IMR-90 (cell line): ENCODE measurements around the gene MEIS2. TPM values are rescaled to one million over a fixed set of nuclear protein-coding genes. Genes with fewer than 3 reads are reported as not detected.

Experiments used
- ATAC-seq: fragments of 200-7000 bp; cut with Tn5 transposase; 2 replicates; pipeline ENCODE4 v1.9.1; 2020; ENCODE audit warnings: low read depth, mild to moderate bottlenecking, moderate library complexity
- BruUV-seq: library from RNA; stranded (reverse); fragments of 400-500 nt; replicated peaks from 2 replicates; lab custom pipeline; 2021; lab: Mats Ljungman, UMichigan
- CTCF ChIA-PET: fragments of 300-600 bp; formaldehyde crosslinking; extraction: SDS; loops from one replicate; lab custom pipeline; 2021; ENCODE audit warnings: antibody characterized with exemption; lab: Yijun Ruan, JAX
- POLR2A ChIA-PET: fragments of 300-600 bp; sonication (Branson Sonifier 250); formaldehyde crosslinking; loops from one replicate; lab custom pipeline; 2022; ENCODE audit warnings: antibody characterized with exemption; ENCODE audit not compliant: unreplicated experiment; lab: Charles Lee
- DNase-seq: peaks from one replicate; pipeline ENCODE4 v3.0.0; 2013
- H2AFZ ChIP-seq: replicated peaks from 2 replicates; pipeline ENCODE3; 2013; ENCODE audit warnings: low read length, mild to moderate bottlenecking; ENCODE audit not compliant: poor library complexity
- H2AK5ac ChIP-seq: 2 replicates; pipeline ENCODE4 v1.6.1; 2013; ENCODE audit warnings: low read depth, low read length, inconsistent platforms
- H2AK9ac ChIP-seq: replicated peaks from 2 replicates; pipeline ENCODE3; 2013; ENCODE audit warnings: mild to moderate bottlenecking, low read depth, low read length, moderate library complexity; ENCODE audit not compliant: poor library complexity
- H2BK120ac ChIP-seq: 2 replicates; pipeline ENCODE4 v1.6.1; 2013; ENCODE audit warnings: low read depth, low read length, inconsistent platforms
- H2BK15ac ChIP-seq: 3 replicates; pipeline ENCODE4 v1.6.1; 2013; ENCODE audit warnings: low read depth, low read length, inconsistent platforms
- H2BK20ac ChIP-seq: 2 replicates; pipeline ENCODE4 v1.6.1; 2013; ENCODE audit warnings: low read depth, mild to moderate bottlenecking, inconsistent platforms, low read length, moderate library complexity
- H2BK5ac ChIP-seq: 2 replicates; pipeline ENCODE4 v1.6.1; 2013; ENCODE audit warnings: mild to moderate bottlenecking, low read depth, low read length, inconsistent platforms; ENCODE audit not compliant: poor library complexity, severe bottlenecking
- H3K14ac ChIP-seq: replicated peaks from 2 replicates; pipeline ENCODE4 v1.6.1; 2013; ENCODE audit warnings: low read depth, low read length, inconsistent platforms
- H3K18ac ChIP-seq: 2 replicates; pipeline ENCODE4 v1.6.1; 2013; ENCODE audit warnings: low read depth, low read length, control low read depth
- H3K23ac ChIP-seq: 2 replicates; pipeline ENCODE4 v1.6.1; 2013; ENCODE audit warnings: low read depth, low read length, inconsistent platforms
- H3K27ac ChIP-seq: 2 replicates; pipeline ENCODE4 v1.5.1; 2013; ENCODE audit warnings: mild to moderate bottlenecking, control low read depth, low read length; ENCODE audit not compliant: insufficient read depth
- H3K27me3 ChIP-seq: 2 replicates; pipeline ENCODE4 v1.6.1; 2013; ENCODE audit warnings: low read length; ENCODE audit not compliant: control insufficient read depth, insufficient read depth
- H3K36me3 ChIP-seq: 2 replicates; pipeline ENCODE4 v1.6.1; 2013; ENCODE audit warnings: low read length, mixed read lengths; ENCODE audit not compliant: control insufficient read depth, insufficient read depth
- H3K4ac ChIP-seq: 2 replicates; pipeline ENCODE4 v1.6.1; 2013; ENCODE audit warnings: low read depth, low read length, inconsistent platforms
- H3K4me1 ChIP-seq: 2 replicates; pipeline ENCODE4 v1.6.1; 2013; ENCODE audit warnings: low read length, mixed read lengths; ENCODE audit not compliant: control insufficient read depth, insufficient read depth
- H3K4me2 ChIP-seq: 2 replicates; pipeline ENCODE4 v1.6.1; 2013; ENCODE audit warnings: low read depth, mild to moderate bottlenecking, control low read depth, low read length, moderate library complexity
- H3K4me3 ChIP-seq: 2 replicates; pipeline ENCODE4 v1.5.1; 2013; ENCODE audit warnings: low read depth, mild to moderate bottlenecking, control low read depth, low read length, moderate library complexity; ENCODE audit not compliant: insufficient read depth
- H3K56ac ChIP-seq: 2 replicates; pipeline ENCODE4 v1.6.1; 2013; ENCODE audit warnings: low read length, inconsistent platforms; ENCODE audit not compliant: insufficient read depth; ENCODE audit errors: extremely low read depth
- H3K79me1 ChIP-seq, 2 experiments: 2 replicates each; pipeline ENCODE4 v1.6.1; 2013; ENCODE audit warnings: low read length in 2 of 2, inconsistent platforms in 1 of 2, low read depth in 1 of 2
- H3K9ac ChIP-seq: 2 replicates; pipeline ENCODE4 v1.6.1; 2013; ENCODE audit warnings: low read depth, low read length, control low read depth
- H3K9me1 ChIP-seq: 2 replicates; pipeline ENCODE4 v1.6.1; 2013; ENCODE audit warnings: low read length, inconsistent platforms; ENCODE audit not compliant: insufficient read depth
- H3K9me3 ChIP-seq: 2 replicates; pipeline ENCODE4 v1.6.1; 2013; ENCODE audit warnings: low read length; ENCODE audit not compliant: control insufficient read depth, insufficient read depth
- H4K20me1 ChIP-seq: 2 replicates; pipeline ENCODE4 v1.6.1; 2013; ENCODE audit warnings: low read length, inconsistent platforms; ENCODE audit not compliant: insufficient read depth
- H4K5ac ChIP-seq: 2 replicates; pipeline ENCODE4 v1.6.1; 2013; ENCODE audit warnings: mild to moderate bottlenecking, low read depth, low read length, control low read depth
- H4K8ac ChIP-seq, 2 experiments: 2 replicates each; pipeline ENCODE4 v1.6.1; 2013; ENCODE audit warnings: low read depth in 2 of 2, low read length in 2 of 2, control low read depth in 1 of 2, inconsistent platforms in 1 of 2
- H4K91ac ChIP-seq: 2 replicates; pipeline ENCODE4 v1.6.1; 2013; ENCODE audit warnings: low read depth, low read length, inconsistent platforms; ENCODE audit not compliant: insufficient read depth
- CEBPB ChIP-seq: IDR thresholded peaks from 2 replicates; pipeline ENCODE4 v1.6.1; 2012; ENCODE audit warnings: low read depth, low read length, improper control_type of control experiment
- POLR2A ChIP-seq: IDR thresholded peaks from 2 replicates; pipeline ENCODE4 v1.6.1; 2012; ENCODE audit warnings: mild to moderate bottlenecking, low read depth, low read length
- WGBS, 2 experiments: methylation state at CpG; one replicate each; pipeline versions ENCODE4 v1.1.5 to v1.1.7; 2013; ENCODE audit warnings: missing lambda C conversion rate in 2 of 2; ENCODE audit not compliant: insufficient read length in 1 of 2; ENCODE audit errors: extremely low coverage in 2 of 2; 5-methylcytosine and 5-hydroxymethylcytosine counted together
- dilution Hi-C: fragments of 300-500 bp; cut with HindIII; formaldehyde crosslinking; loops from one replicate; pipeline ENCODE4 v1.14.3; 2018; ENCODE audit warnings: low sequenced_read_pairs; ENCODE audit not compliant: unreplicated experiment
- in situ Hi-C: fragments of 300-500 bp; cut with MboI; formaldehyde crosslinking; loops from 3 replicates; pipeline ENCODE4 v1.14.3; 2019; ENCODE audit warnings: low sequenced_read_pairs, inconsistent platforms, mixed read lengths
- intact Hi-C: fragments of 100-400 bp; cut with micrococcal nuclease; formaldehyde crosslinking; loops from 2 replicates; pipeline ENCODE4 v1.10.0; 2022
- polyA plus RNA-seq, 3 experiments: library from polyadenylated mRNA; depleted of rRNA; stranded (reverse); fragments of >200 nt; gene quantifications; 2 replicates each; pipeline ENCODE4 v1.2.3, GENCODE V29; 2012; ENCODE audit warnings: low replicate concordance in 1 of 3
- total RNA-seq: library from RNA; depleted of rRNA; stranded (reverse); fragments of >200 nt; gene quantifications from 2 replicates; pipeline ENCODE4 v1.2.3, GENCODE V29; 2012
- TF ChIP-seq, protein P1 (sequence below): fragments of 150-350 bp; IDR thresholded peaks from 2 replicates; pipeline ENCODE4 v1.6.1; 2016; ENCODE audit warnings: low read depth, mild to moderate bottlenecking, low read length, moderate library complexity, borderline replicate concordance

Gene MEIS2
- total and polyA plus RNA-seq, 2 of the 4 experiments (the other 2 are of a cell fraction) = 70.1 to 71.3 TPM

DNA sequence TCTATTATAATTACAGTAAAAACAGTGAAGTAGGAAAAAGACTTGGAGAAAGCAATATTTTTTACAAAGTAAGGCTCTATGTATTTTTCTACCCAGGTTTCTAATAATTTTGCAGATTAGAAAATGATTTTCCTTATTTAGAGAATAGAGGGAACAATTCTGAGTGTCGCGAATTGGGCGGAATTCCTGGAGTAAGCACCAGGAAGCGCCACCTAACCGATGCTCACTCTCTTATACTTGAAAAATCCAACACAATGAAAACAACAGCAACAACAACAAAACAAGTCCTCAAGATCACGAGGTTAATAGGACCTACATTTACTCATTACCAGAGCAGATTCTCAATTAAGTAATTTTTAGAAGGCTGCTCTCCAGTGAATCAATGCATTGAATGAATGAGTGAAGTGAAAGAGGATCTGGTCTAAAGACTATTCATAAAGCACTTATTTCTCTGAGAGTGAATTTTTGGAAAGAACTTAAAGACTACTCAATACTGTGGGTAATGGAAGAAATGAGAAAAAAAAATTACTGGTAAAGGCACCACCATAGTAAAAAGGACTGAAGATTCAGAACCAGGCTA is 158.0 kb downstream of the MEIS2 start:
- no peak overlapping the region for H3K18ac ChIP-seq
- no peak overlapping the region for H3K4me3 ChIP-seq
- H3K4ac ChIP-seq = no peak overlapping the region
- H2AK5ac ChIP-seq = no peak overlapping the region
- no peaks in the 10 kb centered on the region for H3K9me3 ChIP-seq
- no peak overlapping the region for H3K9ac ChIP-seq
- no peak overlapping the region for H2BK20ac ChIP-seq
- no peak overlapping the region for H3K56ac ChIP-seq
- H4K8ac ChIP-seq = no peak overlapping the region
- H3K23ac ChIP-seq = no peak overlapping the region
- no peak overlapping the region for H4K5ac ChIP-seq
- H3K9me1 ChIP-seq = peaks cover 3% of the 10 kb centered on the region; the same call in 1 of the 2 replicates
- BruUV-seq = no TSS peak
- no peak overlapping the region for H2BK120ac ChIP-seq
- DNase-seq (no peak), ATAC-seq (no peak)
- POLR2A ChIA-PET = no interaction called here
- H3K14ac ChIP-seq = no peak overlapping the region
- H2BK15ac ChIP-seq = no peak overlapping the region
- H3K79me1 ChIP-seq = peaks cover 12% of the 10 kb centered on the region in 2 experiments; a peak in 3 of 4 replicates
- no peak overlapping the region for H4K91ac ChIP-seq
- intact Hi-C loops = no loop called here
- no peak overlapping the region for H3K4me2 ChIP-seq
- no peak overlapping the region for H2BK5ac ChIP-seq
- H2AK9ac ChIP-seq = no peak overlapping the region
- in situ Hi-C loops = no loop called here
- H2AFZ ChIP-seq = no peak overlapping the region
- H3K4me1 ChIP-seq = no peaks in the 10 kb centered on the region
- no CpG with 5 or more reads among the region's 6 CpGs for WGBS, 2 experiments
- dilution Hi-C loops = no loop called here
- TF ChIP-seq, protein P1, sequence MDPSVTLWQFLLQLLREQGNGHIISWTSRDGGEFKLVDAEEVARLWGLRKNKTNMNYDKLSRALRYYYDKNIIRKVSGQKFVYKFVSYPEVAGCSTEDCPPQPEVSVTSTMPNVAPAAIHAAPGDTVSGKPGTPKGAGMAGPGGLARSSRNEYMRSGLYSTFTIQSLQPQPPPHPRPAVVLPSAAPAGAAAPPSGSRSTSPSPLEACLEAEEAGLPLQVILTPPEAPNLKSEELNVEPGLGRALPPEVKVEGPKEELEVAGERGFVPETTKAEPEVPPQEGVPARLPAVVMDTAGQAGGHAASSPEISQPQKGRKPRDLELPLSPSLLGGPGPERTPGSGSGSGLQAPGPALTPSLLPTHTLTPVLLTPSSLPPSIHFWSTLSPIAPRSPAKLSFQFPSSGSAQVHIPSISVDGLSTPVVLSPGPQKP = no peak
- TF ChIP-seq POLR2A = no peak
- TF ChIP-seq CEBPB = no peak
- CTCF ChIA-PET = no interaction called here
- H3K27me3 ChIP-seq = no peaks in the 10 kb centered on the region
- H3K27ac ChIP-seq = no peak overlapping the region
- H3K36me3 ChIP-seq = peaks cover 2% of the 10 kb centered on the region
- no peaks in the 10 kb centered on the region for H4K20me1 ChIP-seq
